GM21825 (cell line): ENCODE results near the gene TYK2.
A peak's percentile ranks its signal among the peaks of the same experiment; 100 is the strongest.
"Not testable (repeated sequence)": the region's sequence is repeated elsewhere in the genome, so short reads cannot be mapped to it uniquely, and the experiment has no call there.

Experiments
- ATAC-seq: cut with Tn5 transposase; IDR thresholded peaks from one replicate; pipeline ENCODE4 v1.9.1; 2021; ENCODE audit warnings: mild to moderate bottlenecking, moderate library complexity; ENCODE audit not compliant: unreplicated experiment

TYK2 gene

GRCh38 chr19:10380313-10381102, at the start of gene TYK2:
TSS of gene TYK2 (minus strand) at chr19:10380572. CDS start at chr19:10378406, 2,166 bp downstream.
- peak; percentile 93 for ATAC-seq

- no peak for ATAC-seq
Observed at GRCh38 chr19:10428996-10429381, 48.6 kb upstream of the TYK2 start.

- no peak for ATAC-seq
Observed at GRCh38 chr19:10427169-10427568, 46.8 kb upstream of the TYK2 start.

- no peak for ATAC-seq
Observed at GRCh38 chr19:10424011-10424637, 43.8 kb upstream of the TYK2 start.

- ATAC-seq: no peak
Observed at GRCh38 chr19:10422846-10423245, 42.5 kb upstream of the TYK2 start.

GRCh38 chr19:10422046-10422461, 41.7 kb upstream of the TYK2 start:
- no peak for ATAC-seq

- no peak for ATAC-seq
Observed at GRCh38 chr19:10421240-10422045, 41.1 kb upstream of the TYK2 start.

GRCh38 chr19:10420444-10421239, 40.3 kb upstream of the TYK2 start, which contains the start of gene PDE4A:
TSS of gene PDE4A (plus strand) at chr19:10420538. CDS start at chr19:10420765, 227 bp downstream.
- no peak for ATAC-seq

GRCh38 chr19:10419646-10420443, 39.5 kb upstream of the TYK2 start:
- ATAC-seq: no peak

GRCh38 chr19:10419200-10419645, 38.9 kb upstream of the TYK2 start:
- ATAC-seq: no peak

GRCh38 chr19:10418485-10419199, 38.3 kb upstream of the TYK2 start:
- ATAC-seq: no peak

- ATAC-seq: no peak
Observed at GRCh38 chr19:10418235-10418484, 37.8 kb upstream of the TYK2 start.

- ATAC-seq: no peak
Observed at GRCh38 chr19:10417541-10418234, 37.3 kb upstream of the TYK2 start.

GRCh38 chr19:10416380-10417257, 36.2 kb upstream of the TYK2 start:
- peak; percentile 45 for ATAC-seq

GRCh38 chr19:10416083-10416379, 35.7 kb upstream of the TYK2 start:
- ATAC-seq: no peak

GRCh38 chr19:10412257-10412977, 32.0 kb upstream of the TYK2 start:
- peak; percentile 46 for ATAC-seq

- ATAC-seq: not testable (repeated sequence)
Observed at GRCh38 chr19:10411224-10411623, 30.9 kb upstream of the TYK2 start.
